ENCODE results near the gene DMXL2. TPM values are rescaled to one million over a fixed set of nuclear protein-coding genes. Genes with fewer than 3 reads are reported as not detected.

The DMXL2 gene
- polyA plus RNA-seq, 1 of the 3 experiments (the other 2 are of a cell fraction): 6.4 TPM

DNA sequence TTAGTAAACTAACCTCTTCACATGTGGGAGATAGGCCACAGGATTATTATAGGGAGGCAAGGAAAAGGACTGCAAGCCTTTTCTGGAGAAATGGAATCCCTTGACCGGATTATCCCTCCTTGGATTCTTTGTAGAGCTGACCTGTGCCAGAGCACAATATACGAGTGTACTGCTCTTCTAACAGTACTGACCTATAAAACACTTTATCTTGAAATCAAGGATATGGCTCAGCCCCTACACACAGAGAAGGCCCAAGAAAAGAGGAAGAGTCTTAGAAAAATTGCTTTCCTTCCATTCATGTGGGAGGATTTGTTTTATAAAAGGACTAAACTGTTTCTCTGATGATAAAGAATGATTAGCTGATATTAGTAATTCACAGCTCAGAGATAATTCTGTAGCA lies 42.2 kb downstream of the DMXL2 start:
- Histone ChIP-seq H2AFZ (ENCODE audit: low read depth) (no peak overlapping the region), H3K9me2 (no peaks in the 10 kb centered on the region), H3K4me2 (no peak overlapping the region), H3K27ac (ENCODE audit: low read depth in 2 of 2, low read length in 1 of 2) (no peak overlapping the region), H3K27me3 (ENCODE audit: insufficient read depth) (no peaks in the 10 kb centered on the region), H3F3A (replicated peaks; ENCODE audit: insufficient read depth) (no peaks in the 10 kb centered on the region), H3K4me1 (ENCODE audit: control insufficient read depth in 1 of 2, insufficient read depth in 2 of 2, low read depth in 1 of 2, low read length in 1 of 2) (no peaks in the 10 kb centered on the region; a peak in 1 of 4 replicates), H3K9me3 (no peaks in the 10 kb centered on the region), H3K4me3 (ENCODE audit: low read depth in 2 of 2, low read length in 1 of 2) (no peak overlapping the region), H3K9ac (no peak overlapping the region), H3K36me3 (replicated peaks in 1 of 2; ENCODE audit: control insufficient read depth in 1 of 2, insufficient read depth in 2 of 2, low read length in 1 of 2) (no peaks in the 10 kb centered on the region), H3K79me2 (ENCODE audit: insufficient read depth) (no peaks in the 10 kb centered on the region), H4K20me1 (ENCODE audit: insufficient read depth) (no peaks in the 10 kb centered on the region)
- POLR2A ChIA-PET: no interaction called here
- 89% methylated on average over 2 of the region's 2 CpGs for WGBS (ENCODE audit: low lambda C conversion rate)
- no peak for DNase-seq
- CTCF ChIA-PET: no interaction called here
- TF ChIP-seq, protein P1, sequence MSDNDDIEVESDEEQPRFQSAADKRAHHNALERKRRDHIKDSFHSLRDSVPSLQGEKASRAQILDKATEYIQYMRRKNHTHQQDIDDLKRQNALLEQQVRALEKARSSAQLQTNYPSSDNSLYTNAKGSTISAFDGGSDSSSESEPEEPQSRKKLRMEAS (IDR thresholded peaks at IDR 0.05; ENCODE audit: low read depth): no peak

DNA sequence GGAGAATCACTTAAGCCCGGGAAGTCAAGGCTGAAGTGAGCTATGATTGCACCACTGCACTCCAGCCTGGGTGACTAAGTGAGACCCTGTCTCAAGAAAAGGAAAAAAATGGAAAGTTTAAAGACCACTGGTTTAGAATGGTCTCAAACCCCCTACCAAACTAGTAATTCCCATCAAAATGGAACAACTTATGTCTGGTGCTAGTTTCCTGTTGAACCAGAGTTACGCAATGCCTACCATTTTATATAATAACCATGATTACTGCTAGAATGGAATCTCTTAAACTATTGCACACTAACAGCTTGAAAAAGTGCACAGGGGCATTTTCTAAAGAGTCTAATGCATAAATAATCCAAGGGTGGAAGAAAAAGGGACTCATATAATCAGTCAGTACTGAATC lies 43.6 kb downstream of the DMXL2 start:
- POLR2A ChIA-PET: no interaction called here
- H2AFZ ChIP-seq (ENCODE audit: low read depth): no peak overlapping the region
- no peaks in the 10 kb centered on the region for H3K9me2 ChIP-seq
- TF ChIP-seq TEAD4 (IDR thresholded peaks at IDR 0.05; ENCODE audit: borderline replicate concordance, insufficient read depth) (no peak), FOXJ3 (CRISPR knock-in tag; IDR thresholded peaks at IDR 0.05) (no peak), POLR2AphosphoS5 (IDR thresholded peaks at IDR 0.05; ENCODE audit: low read depth, low read length) (no peak), GATA2 (CRISPR knock-in tag; IDR thresholded peaks at IDR 0.05) (no peak), RAD21 (IDR thresholded peaks at IDR 0.05; ENCODE audit: low read length) (no peak), TCF12 (IDR thresholded peaks at IDR 0.05) (no peak), SIN3A (IDR thresholded peaks at IDR 0.05; ENCODE audit: borderline replicate concordance, low read depth, low read length) (no peak), MEF2A (IDR thresholded peaks at IDR 0.05; ENCODE audit: borderline replicate concordance, low read depth) (no peak), NRF1 (IDR thresholded peaks at IDR 0.05; ENCODE audit: low read depth, low read length) (no peak), YY1 (IDR thresholded peaks at IDR 0.05; ENCODE audit: low read depth) (no peak), FOSL2 (IDR thresholded peaks at IDR 0.05; ENCODE audit: borderline replicate concordance, low read depth) (no peak), RCOR1 (IDR thresholded peaks at IDR 0.05; ENCODE audit: low read length) (no peak), TAF1 (IDR thresholded peaks at IDR 0.05; ENCODE audit: borderline replicate concordance, low read depth, low read length) (no peak), RFX5 (IDR thresholded peaks at IDR 0.05; ENCODE audit: low read length) (no peak), RXRA (IDR thresholded peaks at IDR 0.05; ENCODE audit: borderline replicate concordance, low read depth) (no peak)
- TF ChIP-seq, protein P2, sequence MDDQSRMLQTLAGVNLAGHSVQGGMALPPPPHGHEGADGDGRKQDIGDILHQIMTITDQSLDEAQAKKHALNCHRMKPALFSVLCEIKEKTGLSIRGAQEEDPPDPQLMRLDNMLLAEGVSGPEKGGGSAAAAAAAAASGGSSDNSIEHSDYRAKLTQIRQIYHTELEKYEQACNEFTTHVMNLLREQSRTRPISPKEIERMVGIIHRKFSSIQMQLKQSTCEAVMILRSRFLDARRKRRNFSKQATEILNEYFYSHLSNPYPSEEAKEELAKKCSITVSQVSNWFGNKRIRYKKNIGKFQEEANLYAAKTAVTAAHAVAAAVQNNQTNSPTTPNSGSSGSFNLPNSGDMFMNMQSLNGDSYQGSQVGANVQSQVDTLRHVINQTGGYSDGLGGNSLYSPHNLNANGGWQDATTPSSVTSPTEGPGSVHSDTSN (IDR thresholded peaks at IDR 0.05): no peak
- TF ChIP-seq, protein P3, sequence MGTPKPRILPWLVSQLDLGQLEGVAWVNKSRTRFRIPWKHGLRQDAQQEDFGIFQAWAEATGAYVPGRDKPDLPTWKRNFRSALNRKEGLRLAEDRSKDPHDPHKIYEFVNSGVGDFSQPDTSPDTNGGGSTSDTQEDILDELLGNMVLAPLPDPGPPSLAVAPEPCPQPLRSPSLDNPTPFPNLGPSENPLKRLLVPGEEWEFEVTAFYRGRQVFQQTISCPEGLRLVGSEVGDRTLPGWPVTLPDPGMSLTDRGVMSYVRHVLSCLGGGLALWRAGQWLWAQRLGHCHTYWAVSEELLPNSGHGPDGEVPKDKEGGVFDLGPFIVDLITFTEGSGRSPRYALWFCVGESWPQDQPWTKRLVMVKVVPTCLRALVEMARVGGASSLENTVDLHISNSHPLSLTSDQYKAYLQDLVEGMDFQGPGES (IDR thresholded peaks at IDR 0.05; ENCODE audit: low read depth, low read length): no peak
- TF ChIP-seq, protein P4, sequence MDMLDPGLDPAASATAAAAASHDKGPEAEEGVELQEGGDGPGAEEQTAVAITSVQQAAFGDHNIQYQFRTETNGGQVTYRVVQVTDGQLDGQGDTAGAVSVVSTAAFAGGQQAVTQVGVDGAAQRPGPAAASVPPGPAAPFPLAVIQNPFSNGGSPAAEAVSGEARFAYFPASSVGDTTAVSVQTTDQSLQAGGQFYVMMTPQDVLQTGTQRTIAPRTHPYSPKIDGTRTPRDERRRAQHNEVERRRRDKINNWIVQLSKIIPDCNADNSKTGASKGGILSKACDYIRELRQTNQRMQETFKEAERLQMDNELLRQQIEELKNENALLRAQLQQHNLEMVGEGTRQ (IDR thresholded peaks at IDR 0.05; ENCODE audit: borderline replicate concordance, low read depth, low read length): no peak
- TF ChIP-seq, protein P5, sequence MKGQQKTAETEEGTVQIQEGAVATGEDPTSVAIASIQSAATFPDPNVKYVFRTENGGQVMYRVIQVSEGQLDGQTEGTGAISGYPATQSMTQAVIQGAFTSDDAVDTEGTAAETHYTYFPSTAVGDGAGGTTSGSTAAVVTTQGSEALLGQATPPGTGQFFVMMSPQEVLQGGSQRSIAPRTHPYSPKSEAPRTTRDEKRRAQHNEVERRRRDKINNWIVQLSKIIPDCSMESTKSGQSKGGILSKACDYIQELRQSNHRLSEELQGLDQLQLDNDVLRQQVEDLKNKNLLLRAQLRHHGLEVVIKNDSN (IDR thresholded peaks at IDR 0.05; ENCODE audit: borderline replicate concordance, low read depth): no peak
- CTCF ChIA-PET: interaction anchor here (0.6 kb wide), 1 partner anchor 49 kb away, joined by 3 read pairs; no protein-coding TSS in a partner anchor
- whole genome bisulfite sequencing (ENCODE audit: low lambda C conversion rate): 100% methylated on average over 2 of the region's 2 CpGs
- H3K27me3 ChIP-seq (ENCODE audit: insufficient read depth): no peaks in the 10 kb centered on the region
- H3K36me3 ChIP-seq (replicated peaks in 1 of 2; ENCODE audit: control insufficient read depth in 1 of 2, insufficient read depth in 2 of 2, low read length in 1 of 2): no peaks in the 10 kb centered on the region
- no peak overlapping the region for H3K27ac ChIP-seq (ENCODE audit: low read depth in 2 of 2, low read length in 1 of 2)
- H3K4me1 ChIP-seq (ENCODE audit: control insufficient read depth in 1 of 2, insufficient read depth in 2 of 2, low read depth in 1 of 2, low read length in 1 of 2): no peaks in the 10 kb centered on the region; a peak in 1 of 4 replicates
- DNase-seq: no peak
- no peaks in the 10 kb centered on the region for H3K9me3 ChIP-seq
- no peaks in the 10 kb centered on the region for H4K20me1 ChIP-seq (ENCODE audit: insufficient read depth)
- no peaks in the 10 kb centered on the region for H3K79me2 ChIP-seq (ENCODE audit: insufficient read depth)
- H3F3A ChIP-seq (replicated peaks; ENCODE audit: insufficient read depth): no peaks in the 10 kb centered on the region
- no peak overlapping the region for H3K4me3 ChIP-seq (ENCODE audit: low read depth in 2 of 2, low read length in 1 of 2)
- H3K4me2 ChIP-seq: no peak overlapping the region
- H3K9ac ChIP-seq: no peak overlapping the region

Measured in SK-N-SH (cell line).